GM12878 (cell line): ENCODE results near the gene PINK1.

Experiments
- DPF2 ChIP-seq: fragments of 450-650 bp; IDR thresholded peaks from 2 replicates; pipeline ENCODE4 v1.6.1; 2017; ENCODE audit warnings: mild to moderate bottlenecking
- GATAD2B ChIP-seq: fragments of 450-650 bp; conservative IDR thresholded peaks from 2 replicates; pipeline ENCODE4 v1.6.1; 2017; ENCODE audit warnings: low read depth, mild to moderate bottlenecking, moderate library complexity
- JUND ChIP-seq: IDR thresholded peaks from 2 replicates; pipeline ENCODE4 v1.6.1; 2012; ENCODE audit warnings: low read depth, mild to moderate bottlenecking, low read length, improper control_type of control experiment, moderate library complexity
- LARP7 ChIP-seq: fragments of 450-650 bp; IDR thresholded peaks from 2 replicates; pipeline ENCODE4 v1.6.1; 2017; ENCODE audit warnings: mild to moderate bottlenecking
- RAD21 ChIP-seq: IDR thresholded peaks from 2 replicates; pipeline ENCODE4 v1.6.1; 2011; ENCODE audit warnings: mild to moderate bottlenecking, low read depth, low read length, moderate library complexity; ENCODE audit not compliant: insufficient read depth
- RAD51 ChIP-seq: fragments of 450-650 bp; IDR thresholded peaks from 2 replicates; pipeline ENCODE4 v1.6.1; 2016; ENCODE audit warnings: moderate library complexity, mild to moderate bottlenecking, inconsistent platforms
- SRF ChIP-seq, 2 experiments: IDR thresholded peaks; 2 replicates each; pipeline ENCODE4 v1.6.1; 2011; ENCODE audit warnings: low read depth in 2 of 2, low read length in 2 of 2, mild to moderate bottlenecking in 1 of 2, moderate library complexity in 1 of 2
- ZNF622 ChIP-seq: fragments of 450-650 bp; IDR thresholded peaks from 2 replicates; pipeline ENCODE4 v1.6.1; 2017; ENCODE audit warnings: mild to moderate bottlenecking, inconsistent platforms
- TF ChIP-seq, protein P1 (sequence below), 3 experiments: IDR thresholded peaks in 2 of 3; conservative IDR thresholded peaks in 1 of 3; 2 replicates each; pipeline ENCODE4 v1.5.1; 2011; ENCODE audit warnings: low read depth in 3 of 3, low read length in 3 of 3, mild to moderate bottlenecking in 3 of 3, control low read depth in 2 of 3, moderate library complexity in 2 of 3, inconsistent platforms in 1 of 3, mixed read lengths in 1 of 3; ENCODE audit not compliant: control insufficient read depth in 2 of 3, insufficient read depth in 1 of 3; ENCODE audit errors: extremely low read depth in 1 of 3
- TF ChIP-seq, protein P2 (sequence below): IDR thresholded peaks from 2 replicates; pipeline ENCODE4 v1.6.1; 2012; ENCODE audit warnings: low read depth, low read length, improper control_type of control experiment

DNA sequence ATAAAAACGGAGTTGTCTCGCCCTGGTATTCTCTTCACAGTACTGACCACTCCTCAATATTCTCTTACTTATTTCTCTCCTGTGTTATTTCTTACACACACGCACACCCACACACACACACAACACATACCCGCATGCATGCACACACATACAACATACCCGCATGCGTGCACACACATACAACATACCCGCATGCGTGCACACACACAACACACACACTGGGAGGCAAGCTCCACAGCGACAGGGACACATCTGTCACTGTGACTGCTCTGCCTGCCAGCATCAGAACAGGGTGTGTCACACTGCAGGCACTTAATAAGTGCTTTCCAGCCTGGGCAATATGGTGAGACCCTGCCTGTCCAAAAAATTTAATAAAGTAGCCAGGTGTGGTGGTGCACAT lies 48.7 kb downstream of the PINK1 start:
- TF ChIP-seq RAD51: no peak
- TF ChIP-seq GATAD2B: no peak
- no peak for TF ChIP-seq LARP7
- TF ChIP-seq ZNF622: no peak
- TF ChIP-seq, protein P1, sequence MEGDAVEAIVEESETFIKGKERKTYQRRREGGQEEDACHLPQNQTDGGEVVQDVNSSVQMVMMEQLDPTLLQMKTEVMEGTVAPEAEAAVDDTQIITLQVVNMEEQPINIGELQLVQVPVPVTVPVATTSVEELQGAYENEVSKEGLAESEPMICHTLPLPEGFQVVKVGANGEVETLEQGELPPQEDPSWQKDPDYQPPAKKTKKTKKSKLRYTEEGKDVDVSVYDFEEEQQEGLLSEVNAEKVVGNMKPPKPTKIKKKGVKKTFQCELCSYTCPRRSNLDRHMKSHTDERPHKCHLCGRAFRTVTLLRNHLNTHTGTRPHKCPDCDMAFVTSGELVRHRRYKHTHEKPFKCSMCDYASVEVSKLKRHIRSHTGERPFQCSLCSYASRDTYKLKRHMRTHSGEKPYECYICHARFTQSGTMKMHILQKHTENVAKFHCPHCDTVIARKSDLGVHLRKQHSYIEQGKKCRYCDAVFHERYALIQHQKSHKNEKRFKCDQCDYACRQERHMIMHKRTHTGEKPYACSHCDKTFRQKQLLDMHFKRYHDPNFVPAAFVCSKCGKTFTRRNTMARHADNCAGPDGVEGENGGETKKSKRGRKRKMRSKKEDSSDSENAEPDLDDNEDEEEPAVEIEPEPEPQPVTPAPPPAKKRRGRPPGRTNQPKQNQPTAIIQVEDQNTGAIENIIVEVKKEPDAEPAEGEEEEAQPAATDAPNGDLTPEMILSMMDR (IDR thresholded peaks at IDR 0.05 in 2 of 3, conservative IDR thresholded peaks at IDR 0.05 in 1 of 3; ENCODE audit: control insufficient read depth in 2 of 3, extremely low read depth in 1 of 3, insufficient read depth in 1 of 3, low read depth in 3 of 3, low read length in 3 of 3): no peak
- TF ChIP-seq JUND: no peak
- no peak for TF ChIP-seq RAD21
- TF ChIP-seq, protein P2, sequence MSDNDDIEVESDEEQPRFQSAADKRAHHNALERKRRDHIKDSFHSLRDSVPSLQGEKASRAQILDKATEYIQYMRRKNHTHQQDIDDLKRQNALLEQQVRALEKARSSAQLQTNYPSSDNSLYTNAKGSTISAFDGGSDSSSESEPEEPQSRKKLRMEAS: no peak
- no peak for TF ChIP-seq DPF2
- no peak for TF ChIP-seq SRF (IDR thresholded peaks at IDR 0.05; ENCODE audit: low read depth in 2 of 2, low read length in 2 of 2)
